RWPE2 (cell line): ENCODE results near the gene DYNLT2B.

ENCODE experiments used
- ATAC-seq: fragments of 200-7000 bp; cut with Tn5 transposase; 3 replicates; pipeline ENCODE4 v1.9.1; 2021; ENCODE audit warnings: low read depth
- DNase-seq: peaks from one replicate; pipeline ENCODE4 v3.0.0-alpha.2; 2020; ENCODE audit warnings: low spot score
- H3K27ac ChIP-seq: fragments of 450-650 bp; 2 replicates; pipeline ENCODE4 v1.5.1; 2017; ENCODE audit warnings: mild to moderate bottlenecking; ENCODE audit not compliant: poor library complexity, severe bottlenecking
- H3K27me3 ChIP-seq: fragments of 250-450 bp; sonication (Bioruptor Pico); 2 replicates; pipeline ENCODE4 v1.5.1; 2021; ENCODE audit warnings: mild to moderate bottlenecking, moderate library complexity; ENCODE audit not compliant: insufficient read depth, poor library complexity, severe bottlenecking
- H3K36me3 ChIP-seq: fragments of 250-450 bp; sonication (Bioruptor Pico); 2 replicates; pipeline ENCODE4 v1.5.1; 2020; ENCODE audit warnings: low read depth, mild to moderate bottlenecking, moderate library complexity
- H3K4me1 ChIP-seq: fragments of 250-450 bp; sonication (Bioruptor Pico); 2 replicates; pipeline ENCODE4 v1.5.1; 2021; ENCODE audit warnings: mild to moderate bottlenecking, moderate library complexity; ENCODE audit not compliant: insufficient read depth, poor library complexity, severe bottlenecking
- H3K4me3 ChIP-seq: fragments of 250-450 bp; sonication (Bioruptor Pico); 2 replicates; pipeline ENCODE4 v1.5.1; 2021; ENCODE audit warnings: mild to moderate bottlenecking, moderate library complexity; ENCODE audit not compliant: severe bottlenecking
- H3K9me3 ChIP-seq: fragments of 250-450 bp; sonication (Bioruptor Pico); 2 replicates; pipeline ENCODE4 v1.5.1; 2021; ENCODE audit warnings: mild to moderate bottlenecking, moderate library complexity; ENCODE audit not compliant: severe bottlenecking
- CTCF ChIP-seq: fragments of 450-650 bp; IDR thresholded peaks from one replicate; pipeline ENCODE4 v1.5.1; 2017; ENCODE audit warnings: mild to moderate bottlenecking, moderate library complexity; ENCODE audit not compliant: poor library complexity, severe bottlenecking

The DYNLT2B gene

GRCh38 chr3:196356556-196356955 lies 38.5 kb upstream of the DYNLT2B start:
- Histone ChIP-seq H3K9me3 (no peaks in the 10 kb centered on the region), H3K4me1 (no peaks in the 10 kb centered on the region), H3K27me3 (no peaks in the 10 kb centered on the region), H3K27ac (no peak overlapping the region), H3K4me3 (no peak overlapping the region), H3K36me3 (peaks cover 62% of the 10 kb centered on the region)
- DNase-seq (no peak), ATAC-seq (no peak)
- no peak for TF ChIP-seq CTCF

GRCh38 chr3:196355668-196356067 lies 37.6 kb upstream of the DYNLT2B start:
- Histone ChIP-seq H3K4me1 (no peaks in the 10 kb centered on the region), H3K4me3 (no peak overlapping the region), H3K9me3 (no peaks in the 10 kb centered on the region), H3K27ac (no peak overlapping the region), H3K27me3 (no peaks in the 10 kb centered on the region), H3K36me3 (peaks cover 53% of the 10 kb centered on the region)
- ATAC-seq = no peak
- DNase-seq = no peak
- TF ChIP-seq CTCF = no peak

GRCh38 chr3:196354132-196354531 lies 36.1 kb upstream of the DYNLT2B start:
- no peak for TF ChIP-seq CTCF
- DNase-seq (no peak), ATAC-seq (no peak)
- H3K9me3 ChIP-seq = no peaks in the 10 kb centered on the region
- peaks cover 53% of the 10 kb centered on the region for H3K36me3 ChIP-seq
- no peaks in the 10 kb centered on the region for H3K27me3 ChIP-seq
- no peak overlapping the region for H3K4me3 ChIP-seq
- no peak overlapping the region for H3K27ac ChIP-seq
- H3K4me1 ChIP-seq = no peaks in the 10 kb centered on the region

GRCh38 chr3:196351541-196351940 lies 33.5 kb upstream of the DYNLT2B start:
- Histone ChIP-seq H3K9me3 (no peaks in the 10 kb centered on the region), H3K27ac (no peak overlapping the region), H3K4me3 (no peak overlapping the region), H3K36me3 (peaks cover 38% of the 10 kb centered on the region), H3K4me1 (no peaks in the 10 kb centered on the region), H3K27me3 (no peaks in the 10 kb centered on the region)
- DNase-seq (no peak), ATAC-seq (no peak)
- TF ChIP-seq CTCF = no peak

GRCh38 chr3:196350067-196350466 lies 32.0 kb upstream of the DYNLT2B start:
- Histone ChIP-seq H3K36me3 (peaks cover 23% of the 10 kb centered on the region), H3K4me1 (no peaks in the 10 kb centered on the region), H3K27me3 (no peaks in the 10 kb centered on the region), H3K9me3 (no peaks in the 10 kb centered on the region), H3K27ac (no peak overlapping the region), H3K4me3 (no peak overlapping the region)
- no peak for TF ChIP-seq CTCF
- DNase-seq (no peak), ATAC-seq (no peak)
